OCI-LY3 (cell line): ENCODE measurements around the gene SDK1.
"Not testable (repeated sequence)": the region's sequence is repeated elsewhere in the genome, so short reads cannot be mapped to it uniquely, and the experiment has no call there.

Source experiments
- H2AFZ ChIP-seq: fragments of 200-600, 300-600 bp; shearing (Covaris generic); 2 replicates; pipeline ENCODE4 v1.6.0; 2014; ENCODE audit warnings: antibody characterized with exemption, low read depth, low read length
- H3K27ac ChIP-seq: fragments of 200-600, 300-600 bp; sonication (generic); 2 replicates; pipeline ENCODE4 v1.5.1; 2014; ENCODE audit warnings: mild to moderate bottlenecking, low read length, moderate library complexity, mixed read lengths
- H3K27me3 ChIP-seq: fragments of 200-600, 300-600 bp; sonication (generic); 2 replicates; pipeline ENCODE4 v1.6.1; 2014; ENCODE audit warnings: low read depth, low read length, mixed read lengths
- H3K36me3 ChIP-seq: fragments of 200-600, 300-600 bp; sonication (generic); replicated peaks from 2 replicates; pipeline ENCODE3; 2014; ENCODE audit warnings: low read depth, low read length, mixed read lengths
- H3K4me1 ChIP-seq: fragments of 300-600, 200-600 bp; sonication (generic); 2 replicates; pipeline ENCODE4 v1.6.1; 2014; ENCODE audit warnings: low read length, mixed read lengths
- H3K4me2 ChIP-seq: fragments of 200-600, 300-600 bp; sonication (generic); 2 replicates; pipeline ENCODE4 v1.6.1; 2014; ENCODE audit warnings: low read length, mixed read lengths
- H3K4me3 ChIP-seq: fragments of 300-600, 200-600 bp; sonication (generic); 2 replicates; pipeline ENCODE4 v1.5.1; 2014; ENCODE audit warnings: antibody characterized with exemption, mild to moderate bottlenecking, low read length, moderate library complexity
- H3K79me2 ChIP-seq: fragments of 300-600, 200-600 bp; shearing (Covaris generic); 2 replicates; pipeline ENCODE4 v1.6.1; 2014; ENCODE audit warnings: mild to moderate bottlenecking, low read length, mixed read lengths
- H3K9ac ChIP-seq: fragments of 300-600, 200-600 bp; shearing (Covaris generic); 2 replicates; pipeline ENCODE4 v1.6.0; 2014; ENCODE audit warnings: mild to moderate bottlenecking, low read length, moderate library complexity
- H3K9me3 ChIP-seq: fragments of 200-600, 300-600 bp; shearing (Covaris generic); 2 replicates; pipeline ENCODE4 v1.6.1; 2014; ENCODE audit warnings: low read length, mixed read lengths; ENCODE audit not compliant: insufficient read depth
- H4K20me1 ChIP-seq: fragments of 200-600, 300-600 bp; sonication (generic); 2 replicates; pipeline ENCODE4 v1.6.1; 2016; ENCODE audit warnings: low read length, mixed read lengths; ENCODE audit not compliant: insufficient read depth
- EZH2phosphoT487 ChIP-seq: fragments of 200-600 bp; shearing (Covaris generic); IDR thresholded peaks from 2 replicates; pipeline ENCODE4 v1.6.1; 2018; ENCODE audit warnings: antibody characterized with exemption, mixed run types, low read depth
- TF ChIP-seq, protein P1 (sequence below): fragments of 200-600, 300-600 bp; sonication (generic); IDR thresholded peaks from 2 replicates; pipeline ENCODE4 v1.5.1; 2014; ENCODE audit warnings: antibody characterized with exemption, low read length, low read depth

SDK1 gene

DNA sequence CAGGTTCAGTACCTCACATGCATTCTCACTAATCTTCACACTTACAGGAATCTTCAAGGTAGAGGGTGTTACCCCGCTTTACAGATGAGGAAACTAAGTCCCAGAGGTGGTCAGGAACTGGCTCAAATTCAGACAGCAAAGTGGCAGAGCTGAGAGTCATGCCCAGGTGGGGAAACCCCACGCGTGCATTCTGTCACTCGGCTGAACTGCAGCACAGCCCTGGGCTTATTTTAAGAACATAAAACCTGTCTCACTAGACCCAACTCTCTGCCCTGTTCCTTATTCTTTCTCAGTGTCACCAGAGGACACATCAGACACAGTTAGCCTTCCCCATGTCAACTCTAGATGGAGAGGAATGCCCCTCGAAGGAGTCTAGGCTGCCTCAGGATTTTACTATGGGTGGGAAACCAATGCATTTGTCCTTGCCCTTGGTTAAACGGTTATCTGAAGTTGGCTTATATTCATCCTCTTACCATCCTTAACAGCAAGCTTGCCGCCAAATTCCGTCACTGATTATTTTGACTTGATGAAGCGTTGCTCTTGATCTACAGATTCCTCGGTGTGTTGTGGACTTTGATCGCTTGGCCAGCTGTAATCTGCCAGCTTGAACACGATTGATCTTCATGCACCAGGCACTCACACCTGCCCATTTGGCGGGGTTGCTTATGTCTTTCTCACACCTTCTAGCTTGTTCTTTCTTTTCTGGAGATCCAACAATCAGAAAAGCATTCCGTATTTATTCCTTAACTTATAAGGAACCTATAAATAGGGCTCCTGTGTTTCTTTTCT lies 627.9 kb downstream of the SDK1 start:
- H3K27ac ChIP-seq = no peak overlapping the region
- H3K9me3 ChIP-seq = no peaks in the 10 kb centered on the region
- TF ChIP-seq EZH2phosphoT487 = no peak
- TF ChIP-seq, protein P1, sequence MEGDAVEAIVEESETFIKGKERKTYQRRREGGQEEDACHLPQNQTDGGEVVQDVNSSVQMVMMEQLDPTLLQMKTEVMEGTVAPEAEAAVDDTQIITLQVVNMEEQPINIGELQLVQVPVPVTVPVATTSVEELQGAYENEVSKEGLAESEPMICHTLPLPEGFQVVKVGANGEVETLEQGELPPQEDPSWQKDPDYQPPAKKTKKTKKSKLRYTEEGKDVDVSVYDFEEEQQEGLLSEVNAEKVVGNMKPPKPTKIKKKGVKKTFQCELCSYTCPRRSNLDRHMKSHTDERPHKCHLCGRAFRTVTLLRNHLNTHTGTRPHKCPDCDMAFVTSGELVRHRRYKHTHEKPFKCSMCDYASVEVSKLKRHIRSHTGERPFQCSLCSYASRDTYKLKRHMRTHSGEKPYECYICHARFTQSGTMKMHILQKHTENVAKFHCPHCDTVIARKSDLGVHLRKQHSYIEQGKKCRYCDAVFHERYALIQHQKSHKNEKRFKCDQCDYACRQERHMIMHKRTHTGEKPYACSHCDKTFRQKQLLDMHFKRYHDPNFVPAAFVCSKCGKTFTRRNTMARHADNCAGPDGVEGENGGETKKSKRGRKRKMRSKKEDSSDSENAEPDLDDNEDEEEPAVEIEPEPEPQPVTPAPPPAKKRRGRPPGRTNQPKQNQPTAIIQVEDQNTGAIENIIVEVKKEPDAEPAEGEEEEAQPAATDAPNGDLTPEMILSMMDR = no peak
- H3K4me2 ChIP-seq = no peak overlapping the region
- no peaks in the 10 kb centered on the region for H3K27me3 ChIP-seq
- H3K79me2 ChIP-seq = no peaks in the 10 kb centered on the region
- H3K9ac ChIP-seq = no peak overlapping the region
- H3K4me1 ChIP-seq = no peaks in the 10 kb centered on the region
- H2AFZ ChIP-seq = no peak overlapping the region
- no peaks in the 10 kb centered on the region for H4K20me1 ChIP-seq
- H3K36me3 ChIP-seq = no peaks in the 10 kb centered on the region
- no peak overlapping the region for H3K4me3 ChIP-seq

DNA sequence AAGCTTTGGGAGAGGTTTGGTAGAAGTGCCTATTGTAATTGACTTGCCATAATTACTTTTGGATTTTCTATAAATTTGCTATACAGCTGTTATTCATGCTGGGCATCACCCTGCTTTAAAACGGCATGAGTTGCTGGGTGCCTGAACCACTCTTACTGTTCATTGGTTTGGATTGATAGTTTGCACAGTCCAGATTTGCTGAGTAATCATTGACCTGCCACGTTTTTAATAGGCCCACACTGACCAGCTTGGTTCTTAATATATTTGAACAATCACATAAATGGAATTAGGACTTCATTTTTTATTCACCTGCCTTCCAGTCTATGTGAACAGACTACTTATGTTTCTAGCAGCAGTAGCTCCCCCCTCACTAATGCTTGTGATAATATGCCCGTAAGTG lies 630.8 kb downstream of the SDK1 start:
- H3K4me3 ChIP-seq = no peak overlapping the region
- H3K4me1 ChIP-seq = no peaks in the 10 kb centered on the region
- no peak for TF ChIP-seq EZH2phosphoT487
- TF ChIP-seq, protein P1 = no peak
- no peaks in the 10 kb centered on the region for H4K20me1 ChIP-seq
- no peaks in the 10 kb centered on the region for H3K36me3 ChIP-seq
- no peaks in the 10 kb centered on the region for H3K79me2 ChIP-seq
- no peak overlapping the region for H2AFZ ChIP-seq
- H3K27ac ChIP-seq = no peak overlapping the region
- H3K4me2 ChIP-seq = no peak overlapping the region
- no peaks in the 10 kb centered on the region for H3K27me3 ChIP-seq
- no peaks in the 10 kb centered on the region for H3K9me3 ChIP-seq
- H3K9ac ChIP-seq = no peak overlapping the region

DNA sequence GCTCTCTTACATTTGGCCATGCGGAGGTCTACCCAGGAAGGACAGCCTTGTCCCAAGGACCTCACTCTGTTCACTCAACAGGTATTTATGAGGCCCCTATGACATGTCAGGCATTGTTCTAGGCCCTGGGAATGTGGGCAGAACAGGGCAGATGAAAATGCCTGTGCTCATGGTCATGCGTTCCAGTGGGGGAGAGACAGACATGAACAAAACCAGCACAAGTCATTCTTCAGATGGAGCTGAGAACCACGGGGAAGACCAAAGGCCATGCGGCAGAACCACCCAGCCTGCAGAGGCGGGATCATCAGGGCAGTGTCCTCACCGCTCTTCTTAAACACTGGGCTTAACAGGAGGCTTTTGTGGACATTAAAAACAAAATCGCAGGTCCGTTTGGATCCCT lies 636.1 kb downstream of the SDK1 start:
- Histone ChIP-seq H3K4me3 (no peak overlapping the region), H3K4me2 (no peak overlapping the region), H3K4me1 (no peaks in the 10 kb centered on the region), H3K27me3 (no peaks in the 10 kb centered on the region), H3K9ac (no peak overlapping the region), H3K79me2 (no peaks in the 10 kb centered on the region), H4K20me1 (no peaks in the 10 kb centered on the region), H2AFZ (no peak overlapping the region), H3K27ac (no peak overlapping the region), H3K9me3 (no peaks in the 10 kb centered on the region), H3K36me3 (no peaks in the 10 kb centered on the region)
- TF ChIP-seq, protein P1 = no peak
- TF ChIP-seq EZH2phosphoT487 = no peak

DNA sequence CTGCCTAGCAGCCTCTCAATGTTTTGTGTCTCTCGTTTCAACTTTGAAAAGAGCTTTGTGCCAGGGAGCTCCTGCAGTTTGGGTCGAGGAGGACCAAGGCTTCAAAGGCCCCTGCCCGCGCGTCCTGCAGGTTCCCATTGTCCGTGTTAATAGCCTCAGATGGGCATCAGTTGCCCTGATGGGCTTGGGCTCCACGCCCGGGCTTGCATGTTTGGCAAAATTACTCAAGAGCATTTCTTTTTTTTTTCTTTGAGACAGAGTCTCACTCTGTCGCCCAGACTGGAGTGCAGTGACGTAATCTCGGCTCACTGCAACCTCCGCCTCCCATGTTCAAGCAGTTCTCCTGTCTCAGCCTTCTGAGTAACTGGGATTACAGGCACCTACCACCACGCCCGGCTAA lies 636.6 kb downstream of the SDK1 start:
- no peaks in the 10 kb centered on the region for H3K9me3 ChIP-seq
- TF ChIP-seq, protein P1 = no peak
- no peak for TF ChIP-seq EZH2phosphoT487
- H3K79me2 ChIP-seq = no peaks in the 10 kb centered on the region
- no peak overlapping the region for H3K4me3 ChIP-seq
- H3K36me3 ChIP-seq = no peaks in the 10 kb centered on the region
- no peaks in the 10 kb centered on the region for H4K20me1 ChIP-seq
- no peak overlapping the region for H3K4me2 ChIP-seq
- H3K27me3 ChIP-seq = no peaks in the 10 kb centered on the region
- H2AFZ ChIP-seq = no peak overlapping the region
- H3K4me1 ChIP-seq = no peaks in the 10 kb centered on the region
- no peak overlapping the region for H3K9ac ChIP-seq
- no peak overlapping the region for H3K27ac ChIP-seq

DNA sequence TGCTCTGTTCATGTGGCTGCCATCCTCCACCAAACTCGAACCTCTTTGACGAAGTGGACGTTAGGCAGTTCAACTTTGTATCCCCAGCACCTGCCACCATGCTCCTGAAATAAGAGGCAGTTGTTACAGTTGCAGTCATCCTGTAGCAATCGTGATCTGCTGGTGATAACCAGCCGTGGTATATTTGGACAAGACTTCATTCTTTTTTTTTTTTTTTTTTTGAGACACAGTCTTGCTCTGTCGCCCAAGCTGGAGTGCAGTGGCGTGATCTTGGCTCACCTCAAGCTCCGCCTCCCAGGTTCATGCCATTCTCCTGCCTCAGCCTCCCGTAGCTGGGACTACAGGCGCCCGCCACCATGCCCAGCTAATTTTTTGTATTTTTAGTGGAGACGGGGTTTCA lies 640.7 kb downstream of the SDK1 start:
- H4K20me1 ChIP-seq, H3K27me3 ChIP-seq, H3K36me3 ChIP-seq, H3K4me2 ChIP-seq, H3K4me1 ChIP-seq, H3K9me3 ChIP-seq, H2AFZ ChIP-seq, H3K9ac ChIP-seq, H3K79me2 ChIP-seq, H3K27ac ChIP-seq, H3K4me3 ChIP-seq: not testable (repeated sequence)
